ENCODE measurements around the gene DCC. TPM values are rescaled to one million over a fixed set of nuclear protein-coding genes. Genes with fewer than 3 reads are reported as not detected.

Gene DCC
- polyA plus RNA-seq, 1 donor (not counting 4 experiments of a cell fraction or from before 2014, with no cell fraction given), result not detected

DNA sequence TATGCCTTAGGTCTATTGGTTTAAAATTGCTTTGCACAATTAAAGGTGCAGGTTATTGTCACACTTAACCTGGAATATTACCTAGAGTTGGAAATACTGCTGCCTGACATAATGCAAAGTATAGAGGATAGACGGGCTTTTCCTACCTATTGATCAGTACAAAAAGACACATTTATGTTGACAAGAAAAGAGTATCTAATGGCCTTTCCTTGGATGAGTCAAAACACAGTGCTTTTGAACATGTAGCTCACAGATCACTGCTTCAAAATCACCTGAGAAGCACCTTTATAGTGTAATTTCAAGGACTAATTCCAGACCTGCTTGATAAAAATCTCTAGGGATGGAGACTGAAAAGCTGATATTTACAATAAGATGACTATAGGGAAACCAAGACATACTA, 262.8 kb downstream of the DCC start:
- H3K4me2 ChIP-seq (ENCODE audit: control insufficient read depth, extremely low read depth, insufficient read depth, low read depth, low read length), result no peak overlapping the region
- H3K4me3 ChIP-seq (ENCODE audit: control insufficient read depth in 2 of 3, extremely low read depth in 1 of 3, insufficient read depth in 2 of 3, low read depth in 1 of 3, low read length in 3 of 3), result no peak overlapping the region
- no peak overlapping the region for H3K27ac ChIP-seq (ENCODE audit: control insufficient read depth, insufficient read depth, low read length)
- dilution Hi-C loops (cut with MboI; ENCODE audit: extremely low pct_ligation_motif_present, low sequenced_read_pairs), result no loop called here
- no peaks in the 10 kb centered on the region for H3K4me1 ChIP-seq (ENCODE audit: control insufficient read depth, extremely low read depth, insufficient read depth, low read length)
- FAIRE-seq (no peak), DNase-seq (ENCODE audit: low read depth, low spot score) (no peak)
- H2AFZ ChIP-seq (ENCODE audit: control insufficient read depth, low read length), result no peak overlapping the region
- no peaks in the 10 kb centered on the region for H3K9me1 ChIP-seq (ENCODE audit: control insufficient read depth, extremely low read depth, insufficient read depth, low read length)
- H3K9ac ChIP-seq (ENCODE audit: control insufficient read depth, extremely low read depth, insufficient read depth, low read length), result no peak overlapping the region
- H3K36me3 ChIP-seq (ENCODE audit: control insufficient read depth in 2 of 2, extremely low read depth in 1 of 2, insufficient read depth in 2 of 2, low read length in 2 of 2), result no peaks in the 10 kb centered on the region
- no peak for TF ChIP-seq EZH2 (IDR thresholded peaks at IDR 0.05; ENCODE audit: low read length)
- no peaks in the 10 kb centered on the region for H4K20me1 ChIP-seq (ENCODE audit: control insufficient read depth, extremely low read depth, insufficient read depth, low read length)
- H3K79me2 ChIP-seq (ENCODE audit: control insufficient read depth, insufficient read depth, low read length), result no peaks in the 10 kb centered on the region
- no peaks in the 10 kb centered on the region for H3K9me3 ChIP-seq (ENCODE audit: control insufficient read depth, low read depth, low read length)
- H3K27me3 ChIP-seq (ENCODE audit: control insufficient read depth, extremely low read depth, insufficient read depth, low read length), result no peaks in the 10 kb centered on the region

DNA sequence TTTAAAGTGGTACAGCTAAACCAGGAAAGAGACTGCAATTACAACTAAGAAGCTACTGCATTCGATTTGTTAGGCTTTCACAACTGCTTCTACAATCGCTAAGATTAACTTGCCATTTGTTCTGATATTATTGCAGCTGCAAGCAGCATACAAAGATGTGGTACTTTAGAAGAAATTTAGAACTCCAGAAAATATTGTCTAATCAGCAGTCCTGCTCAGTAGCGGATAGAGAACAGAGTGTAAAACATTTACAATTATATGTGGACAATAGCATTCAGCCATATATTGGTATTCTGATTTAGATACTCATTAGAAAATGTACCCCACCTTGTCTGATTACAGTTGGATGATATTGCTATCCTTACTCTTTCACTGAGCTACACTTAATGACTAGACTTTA, 265.3 kb downstream of the DCC start:
- no peaks in the 10 kb centered on the region for H3K79me2 ChIP-seq (ENCODE audit: control insufficient read depth, insufficient read depth, low read length)
- no peaks in the 10 kb centered on the region for H3K9me1 ChIP-seq (ENCODE audit: control insufficient read depth, extremely low read depth, insufficient read depth, low read length)
- no peak overlapping the region for H3K27ac ChIP-seq (ENCODE audit: control insufficient read depth, insufficient read depth, low read length)
- H3K4me3 ChIP-seq (ENCODE audit: control insufficient read depth in 2 of 3, extremely low read depth in 1 of 3, insufficient read depth in 2 of 3, low read depth in 1 of 3, low read length in 3 of 3), result no peak overlapping the region
- H3K36me3 ChIP-seq (ENCODE audit: control insufficient read depth in 2 of 2, extremely low read depth in 1 of 2, insufficient read depth in 2 of 2, low read length in 2 of 2), result no peaks in the 10 kb centered on the region
- H3K9me3 ChIP-seq (ENCODE audit: control insufficient read depth, low read depth, low read length), result no peaks in the 10 kb centered on the region
- no peak overlapping the region for H3K9ac ChIP-seq (ENCODE audit: control insufficient read depth, extremely low read depth, insufficient read depth, low read length)
- TF ChIP-seq EZH2 (IDR thresholded peaks at IDR 0.05; ENCODE audit: low read length), result no peak
- TF ChIP-seq, protein P1, sequence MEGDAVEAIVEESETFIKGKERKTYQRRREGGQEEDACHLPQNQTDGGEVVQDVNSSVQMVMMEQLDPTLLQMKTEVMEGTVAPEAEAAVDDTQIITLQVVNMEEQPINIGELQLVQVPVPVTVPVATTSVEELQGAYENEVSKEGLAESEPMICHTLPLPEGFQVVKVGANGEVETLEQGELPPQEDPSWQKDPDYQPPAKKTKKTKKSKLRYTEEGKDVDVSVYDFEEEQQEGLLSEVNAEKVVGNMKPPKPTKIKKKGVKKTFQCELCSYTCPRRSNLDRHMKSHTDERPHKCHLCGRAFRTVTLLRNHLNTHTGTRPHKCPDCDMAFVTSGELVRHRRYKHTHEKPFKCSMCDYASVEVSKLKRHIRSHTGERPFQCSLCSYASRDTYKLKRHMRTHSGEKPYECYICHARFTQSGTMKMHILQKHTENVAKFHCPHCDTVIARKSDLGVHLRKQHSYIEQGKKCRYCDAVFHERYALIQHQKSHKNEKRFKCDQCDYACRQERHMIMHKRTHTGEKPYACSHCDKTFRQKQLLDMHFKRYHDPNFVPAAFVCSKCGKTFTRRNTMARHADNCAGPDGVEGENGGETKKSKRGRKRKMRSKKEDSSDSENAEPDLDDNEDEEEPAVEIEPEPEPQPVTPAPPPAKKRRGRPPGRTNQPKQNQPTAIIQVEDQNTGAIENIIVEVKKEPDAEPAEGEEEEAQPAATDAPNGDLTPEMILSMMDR (optimal IDR thresholded peaks at IDR 0.05 in 1 of 3, IDR thresholded peaks at IDR 0.05 in 1 of 3, conservative IDR thresholded peaks at IDR 0.05 in 1 of 3; ENCODE audit: extremely low read depth in 1 of 3, insufficient read depth in 2 of 3, low read length in 3 of 3), result no peak
- dilution Hi-C loops (cut with MboI; ENCODE audit: extremely low pct_ligation_motif_present, low sequenced_read_pairs), result no loop called here
- H2AFZ ChIP-seq (ENCODE audit: control insufficient read depth, low read length), result no peak overlapping the region
- H4K20me1 ChIP-seq (ENCODE audit: control insufficient read depth, extremely low read depth, insufficient read depth, low read length), result no peaks in the 10 kb centered on the region
- no peaks in the 10 kb centered on the region for H3K27me3 ChIP-seq (ENCODE audit: control insufficient read depth, extremely low read depth, insufficient read depth, low read length)
- H3K4me1 ChIP-seq (ENCODE audit: control insufficient read depth, extremely low read depth, insufficient read depth, low read length), result no peaks in the 10 kb centered on the region
- no peak overlapping the region for H3K4me2 ChIP-seq (ENCODE audit: control insufficient read depth, extremely low read depth, insufficient read depth, low read depth, low read length)
- no peak for DNase-seq (ENCODE audit: low read depth, low spot score)
- FAIRE-seq, result no peak

DNA sequence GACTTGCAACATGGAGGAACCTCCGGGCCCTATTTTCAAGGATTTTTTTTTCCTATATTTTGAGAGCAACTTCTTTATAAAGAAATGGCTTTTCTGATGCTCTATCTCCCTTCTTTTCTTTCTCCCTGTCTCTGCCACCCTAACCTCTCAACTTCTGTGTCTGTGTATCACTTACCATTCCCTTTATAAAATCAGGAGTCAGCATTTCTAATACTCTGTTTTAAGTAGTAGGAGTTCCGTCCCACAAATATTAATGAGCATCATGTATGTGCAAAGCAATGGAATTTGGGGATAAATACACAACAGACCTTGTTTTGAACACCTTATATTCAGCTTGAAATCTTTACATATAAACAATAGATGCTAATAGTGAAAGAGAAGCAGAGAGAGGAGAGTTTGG, 268.0 kb downstream of the DCC start:
- H3K9ac ChIP-seq (ENCODE audit: control insufficient read depth, extremely low read depth, insufficient read depth, low read length), result no peak overlapping the region
- dilution Hi-C loops (cut with MboI; ENCODE audit: extremely low pct_ligation_motif_present, low sequenced_read_pairs), result no loop called here
- H3K4me3 ChIP-seq (ENCODE audit: control insufficient read depth in 2 of 3, extremely low read depth in 1 of 3, insufficient read depth in 2 of 3, low read depth in 1 of 3, low read length in 3 of 3), result no peak overlapping the region
- H3K36me3 ChIP-seq (ENCODE audit: control insufficient read depth in 2 of 2, extremely low read depth in 1 of 2, insufficient read depth in 2 of 2, low read length in 2 of 2), result no peaks in the 10 kb centered on the region
- TF ChIP-seq EZH2 (IDR thresholded peaks at IDR 0.05; ENCODE audit: low read length), result no peak
- TF ChIP-seq, protein P1 (optimal IDR thresholded peaks at IDR 0.05 in 1 of 3, IDR thresholded peaks at IDR 0.05 in 1 of 3, conservative IDR thresholded peaks at IDR 0.05 in 1 of 3; ENCODE audit: extremely low read depth in 1 of 3, insufficient read depth in 2 of 3, low read length in 3 of 3), result no peak
- no peak for DNase-seq (ENCODE audit: low read depth, low spot score)
- no peak for FAIRE-seq
- no peaks in the 10 kb centered on the region for H3K4me1 ChIP-seq (ENCODE audit: control insufficient read depth, extremely low read depth, insufficient read depth, low read length)
- no peaks in the 10 kb centered on the region for H3K9me1 ChIP-seq (ENCODE audit: control insufficient read depth, extremely low read depth, insufficient read depth, low read length)
- no peak overlapping the region for H2AFZ ChIP-seq (ENCODE audit: control insufficient read depth, low read length)
- H3K27ac ChIP-seq (ENCODE audit: control insufficient read depth, insufficient read depth, low read length), result no peak overlapping the region
- H3K9me3 ChIP-seq (ENCODE audit: control insufficient read depth, low read depth, low read length), result no peaks in the 10 kb centered on the region
- H3K79me2 ChIP-seq (ENCODE audit: control insufficient read depth, insufficient read depth, low read length), result no peaks in the 10 kb centered on the region
- no peaks in the 10 kb centered on the region for H4K20me1 ChIP-seq (ENCODE audit: control insufficient read depth, extremely low read depth, insufficient read depth, low read length)
- no peak overlapping the region for H3K4me2 ChIP-seq (ENCODE audit: control insufficient read depth, extremely low read depth, insufficient read depth, low read depth, low read length)
- no peaks in the 10 kb centered on the region for H3K27me3 ChIP-seq (ENCODE audit: control insufficient read depth, extremely low read depth, insufficient read depth, low read length)

Measured in keratinocyte (primary cell).